ENCODE data around the gene GRID1.

GRID1 gene

GRCh38 chr10:86364491-86365345 is 1.9 kb downstream of the GRID1 start:
- no peak overlapping the region for H2AK5ac ChIP-seq (ENCODE audit: low read length, severe bottlenecking)
- no peaks in the 10 kb centered on the region for H3K9me3 ChIP-seq (ENCODE audit: control insufficient read depth, low read length)
- no peak overlapping the region for H3K4ac ChIP-seq (ENCODE audit: low read depth in 1 of 2, low read length in 2 of 2)

GRCh38 chr10:86363833-86364490 is 2.6 kb downstream of the GRID1 start:
- Histone ChIP-seq H3K18ac (ENCODE audit: low read depth in 1 of 2, low read length in 2 of 2) (no peak overlapping the region), H3K4me3 (ENCODE audit: insufficient read depth in 1 of 2, low read depth in 1 of 2, low read length in 2 of 2) (no peak overlapping the region), H3K9me3 (ENCODE audit: control insufficient read depth, low read length) (no peaks in the 10 kb centered on the region), H3K23ac (ENCODE audit: low read length in 2 of 2) (peak overlapping the region in 1 of 2 experiments; percentile 86), H2BK120ac (ENCODE audit: low read depth, low read length) (no peak overlapping the region), H4K8ac (ENCODE audit: low read length) (no peak overlapping the region), H2BK12ac (ENCODE audit: low read length in 2 of 2) (no peak overlapping the region), H2BK5ac (ENCODE audit: low read depth, low read length, poor library complexity, severe bottlenecking) (no peak overlapping the region), H3K36me3 (ENCODE audit: control insufficient read depth in 1 of 2, insufficient read depth in 2 of 2, low read depth in 1 of 2, low read length in 2 of 2) (no peaks in the 10 kb centered on the region), H3K27ac (ENCODE audit: low read length, poor library complexity, severe bottlenecking) (no peak overlapping the region), H3K27me3 (ENCODE audit: control insufficient read depth in 1 of 2, insufficient read depth in 1 of 2, low read length in 2 of 2) (peaks cover 53 to 70% of the 10 kb centered on the region in 2 experiments), H3K4me1 (ENCODE audit: control insufficient read depth, insufficient read depth, low read depth, low read length) (peaks cover 39% of the 10 kb centered on the region), H2BK15ac (ENCODE audit: low read depth, poor library complexity, severe bottlenecking) (no peak overlapping the region), H3K14ac (ENCODE audit: low read length in 2 of 2) (no peak overlapping the region), H3K4me2 (ENCODE audit: low read length, poor library complexity, severe bottlenecking) (peak overlapping the region; percentile 1), H2AK5ac (ENCODE audit: low read length, severe bottlenecking) (no peak overlapping the region), H3K79me1 (replicated peaks; ENCODE audit: low read length, poor library complexity, severe bottlenecking) (no peaks in the 10 kb centered on the region), H3K9ac (ENCODE audit: low read length) (no peak overlapping the region), H4K91ac (ENCODE audit: low read length) (no peak overlapping the region), H2AFZ (ENCODE audit: low read depth, low read length) (no peak overlapping the region), H3K4ac (ENCODE audit: low read depth in 1 of 2, low read length in 2 of 2) (no peak overlapping the region)
- 39% methylated on average over 29 of the region's 29 CpGs for WGBS
- DNase-seq: no peak

More at GRCh38 chr10:86364491-86365345, 1.9 kb downstream of the GRID1 start:
- H3K14ac ChIP-seq (ENCODE audit: low read length in 2 of 2): no peak overlapping the region
- H4K8ac ChIP-seq (ENCODE audit: low read length): peak overlapping the region; percentile 36
- no peak overlapping the region for H2BK12ac ChIP-seq (ENCODE audit: low read length in 2 of 2)
- no peak overlapping the region for H3K18ac ChIP-seq (ENCODE audit: low read depth in 1 of 2, low read length in 2 of 2)
- WGBS: 6% methylated on average over 28 of the region's 46 CpGs
- peak; percentile 18 for DNase-seq
- no peak overlapping the region for H3K27ac ChIP-seq (ENCODE audit: low read length, poor library complexity, severe bottlenecking)
- no peaks in the 10 kb centered on the region for H3K36me3 ChIP-seq (ENCODE audit: control insufficient read depth in 1 of 2, insufficient read depth in 2 of 2, low read depth in 1 of 2, low read length in 2 of 2)
- no peak overlapping the region for H2AFZ ChIP-seq (ENCODE audit: low read depth, low read length)
- no peak overlapping the region for H2BK5ac ChIP-seq (ENCODE audit: low read depth, low read length, poor library complexity, severe bottlenecking)
- H2BK120ac ChIP-seq (ENCODE audit: low read depth, low read length): no peak overlapping the region
- no peak overlapping the region for H3K4me3 ChIP-seq (ENCODE audit: insufficient read depth in 1 of 2, low read depth in 1 of 2, low read length in 2 of 2)
- no peak overlapping the region for H2BK15ac ChIP-seq (ENCODE audit: low read depth, poor library complexity, severe bottlenecking)
- H3K27me3 ChIP-seq (ENCODE audit: control insufficient read depth in 1 of 2, insufficient read depth in 1 of 2, low read length in 2 of 2): peaks cover 55 to 74% of the 10 kb centered on the region in 2 experiments
- H3K4me2 ChIP-seq (ENCODE audit: low read length, poor library complexity, severe bottlenecking): no peak overlapping the region
- no peak overlapping the region for H3K9ac ChIP-seq (ENCODE audit: low read length)
- H3K79me1 ChIP-seq (replicated peaks; ENCODE audit: low read length, poor library complexity, severe bottlenecking): no peaks in the 10 kb centered on the region
- H3K4me1 ChIP-seq (ENCODE audit: control insufficient read depth, insufficient read depth, low read depth, low read length): peaks cover 39% of the 10 kb centered on the region
- no peak overlapping the region for H3K23ac ChIP-seq (ENCODE audit: low read length in 2 of 2)
- H4K91ac ChIP-seq (ENCODE audit: low read length): no peak overlapping the region

- no peak overlapping the region for H2BK15ac ChIP-seq (ENCODE audit: low read depth, poor library complexity, severe bottlenecking)
- H4K8ac ChIP-seq (ENCODE audit: low read length): no peak overlapping the region
- H2AK5ac ChIP-seq (ENCODE audit: low read length, severe bottlenecking): no peak overlapping the region
- no peak overlapping the region for H2BK12ac ChIP-seq (ENCODE audit: low read length in 2 of 2)
- no peak overlapping the region for H3K9ac ChIP-seq (ENCODE audit: low read length)
- H3K79me1 ChIP-seq (replicated peaks; ENCODE audit: low read length, poor library complexity, severe bottlenecking): no peaks in the 10 kb centered on the region
- no peak overlapping the region for H3K18ac ChIP-seq (ENCODE audit: low read depth in 1 of 2, low read length in 2 of 2)
- H3K4me1 ChIP-seq (ENCODE audit: control insufficient read depth, insufficient read depth, low read depth, low read length): peaks cover 39% of the 10 kb centered on the region
- H3K4me3 ChIP-seq (ENCODE audit: insufficient read depth in 1 of 2, low read depth in 1 of 2, low read length in 2 of 2): no peak overlapping the region
- H3K27me3 ChIP-seq (ENCODE audit: control insufficient read depth in 1 of 2, insufficient read depth in 1 of 2, low read length in 2 of 2): peaks cover 47 to 67% of the 10 kb centered on the region in 2 experiments
- no peak overlapping the region for H2AFZ ChIP-seq (ENCODE audit: low read depth, low read length)
- no peaks in the 10 kb centered on the region for H3K9me3 ChIP-seq (ENCODE audit: control insufficient read depth, low read length)
- H3K36me3 ChIP-seq (ENCODE audit: control insufficient read depth in 1 of 2, insufficient read depth in 2 of 2, low read depth in 1 of 2, low read length in 2 of 2): no peaks in the 10 kb centered on the region
- DNase-seq: peak; percentile 26
- WGBS: 4% methylated on average over 61 of the region's 80 CpGs
- no peak overlapping the region for H3K27ac ChIP-seq (ENCODE audit: low read length, poor library complexity, severe bottlenecking)
- no peak overlapping the region for H2BK5ac ChIP-seq (ENCODE audit: low read depth, low read length, poor library complexity, severe bottlenecking)
- no peak overlapping the region for H3K4ac ChIP-seq (ENCODE audit: low read depth in 1 of 2, low read length in 2 of 2)
- no peak overlapping the region for H3K23ac ChIP-seq (ENCODE audit: low read length in 2 of 2)
- H2BK120ac ChIP-seq (ENCODE audit: low read depth, low read length): no peak overlapping the region
- no peak overlapping the region for H4K91ac ChIP-seq (ENCODE audit: low read length)
- peak overlapping the region; percentile 62 for H3K4me2 ChIP-seq (ENCODE audit: low read length, poor library complexity, severe bottlenecking)
- H3K14ac ChIP-seq (ENCODE audit: low read length in 2 of 2): no peak overlapping the region
These were observed 3.3 kb downstream of the GRID1 start for GRCh38 chr10:86363184-86363832.

Data from mesenchymal stem cell (in vitro differentiated cells and primary cell).